Activated T-cell treated with anti-CD3 and anti-CD28 coated beads, Interleukin-2, amount 50 U/mL, for 24 hours (primary cell): ENCODE results near the gene RGS1.
A peak's percentile ranks its signal among the peaks of the same experiment; 100 is the strongest.

Source experiments
- DNase-seq: peaks from one replicate; pipeline ENCODE4 v3.0.0-alpha.2; 2020
- H3K27ac Mint-ChIP-seq: 2 replicates; pipeline ENCODE4 v1.8.0; 2020; ENCODE audit warnings: mild to moderate bottlenecking, mixed read lengths
- H3K27me3 Mint-ChIP-seq: 2 replicates; pipeline ENCODE4 v1.8.0; 2020; ENCODE audit warnings: mixed read lengths
- H3K36me3 Mint-ChIP-seq: 2 replicates; pipeline ENCODE4 v1.8.0; 2020; ENCODE audit warnings: low read depth, mixed read lengths
- H3K4me1 Mint-ChIP-seq: 2 replicates; pipeline ENCODE4 v1.8.0; 2020; ENCODE audit warnings: low read depth, mixed read lengths
- H3K4me3 Mint-ChIP-seq: 2 replicates; pipeline ENCODE4 v1.8.0; 2020; ENCODE audit warnings: mild to moderate bottlenecking, moderate library complexity, mixed read lengths
- H3K9me3 Mint-ChIP-seq: 2 replicates; pipeline ENCODE4 v1.8.0; 2020; ENCODE audit warnings: mixed read lengths

The RGS1 gene

GRCh38 chr1:192545896-192546521 is 29.6 kb upstream of the RGS1 start:
- H3K27me3 Mint-ChIP-seq, result no peaks in the 10 kb centered on the region
- peak overlapping the region; percentile 65 for H3K27ac Mint-ChIP-seq
- H3K4me3 Mint-ChIP-seq, result no peak overlapping the region

GRCh38 chr1:192546596-192547190 is 28.9 kb upstream of the RGS1 start:
- Mint-ChIP-seq H3K4me3 (no peak overlapping the region), H3K27ac (peak overlapping the region; percentile 82), H3K4me1 (peaks cover 58% of the 10 kb centered on the region), H3K27me3 (no peaks in the 10 kb centered on the region), H3K9me3 (no peaks in the 10 kb centered on the region), H3K36me3 (no peaks in the 10 kb centered on the region)
- DNase-seq, result no peak

More at GRCh38 chr1:192545896-192546521, 29.6 kb upstream of the RGS1 start:
- Mint-ChIP-seq H3K9me3 (no peaks in the 10 kb centered on the region), H3K4me1 (peaks cover 54% of the 10 kb centered on the region), H3K36me3 (no peaks in the 10 kb centered on the region)
- no peak for DNase-seq

- DNase-seq, result no peak
- Mint-ChIP-seq H3K4me3 (no peak overlapping the region), H3K27ac (no peak overlapping the region), H3K4me1 (peaks cover 63% of the 10 kb centered on the region), H3K27me3 (no peaks in the 10 kb centered on the region), H3K9me3 (no peaks in the 10 kb centered on the region), H3K36me3 (no peaks in the 10 kb centered on the region)
These were observed 28.1 kb upstream of the RGS1 start for GRCh38 chr1:192547501-192547900.

GRCh38 chr1:192549937-192550336 is 25.6 kb upstream of the RGS1 start:
- Mint-ChIP-seq H3K27ac (no peak overlapping the region), H3K4me3 (no peak overlapping the region), H3K9me3 (no peaks in the 10 kb centered on the region), H3K27me3 (no peaks in the 10 kb centered on the region), H3K4me1 (peaks cover 67% of the 10 kb centered on the region), H3K36me3 (no peaks in the 10 kb centered on the region)
- no peak for DNase-seq

- Mint-ChIP-seq H3K36me3 (no peaks in the 10 kb centered on the region), H3K27ac (peak overlapping the region; percentile 88), H3K4me1 (peaks cover 58% of the 10 kb centered on the region), H3K4me3 (peak overlapping the region; percentile 12), H3K27me3 (no peaks in the 10 kb centered on the region), H3K9me3 (no peaks in the 10 kb centered on the region)
- DNase-seq, result no peak
These were observed 24.5 kb upstream of the RGS1 start for GRCh38 chr1:192550922-192551534.

GRCh38 chr1:192552760-192553191 is 22.8 kb upstream of the RGS1 start:
- H3K27ac Mint-ChIP-seq, result no peak overlapping the region
- H3K4me1 Mint-ChIP-seq, result peaks cover 47% of the 10 kb centered on the region
- H3K36me3 Mint-ChIP-seq, result no peaks in the 10 kb centered on the region
- H3K9me3 Mint-ChIP-seq, result no peaks in the 10 kb centered on the region
- DNase-seq, result no peak
- H3K27me3 Mint-ChIP-seq, result no peaks in the 10 kb centered on the region
- H3K4me3 Mint-ChIP-seq, result no peak overlapping the region

- H3K36me3 Mint-ChIP-seq, result no peaks in the 10 kb centered on the region
- H3K4me3 Mint-ChIP-seq, result no peak overlapping the region
- H3K9me3 Mint-ChIP-seq, result no peaks in the 10 kb centered on the region
- no peak overlapping the region for H3K27ac Mint-ChIP-seq
- H3K4me1 Mint-ChIP-seq, result peaks cover 56% of the 10 kb centered on the region
- H3K27me3 Mint-ChIP-seq, result no peaks in the 10 kb centered on the region
- no peak for DNase-seq
These were observed 21.8 kb upstream of the RGS1 start for GRCh38 chr1:192553741-192554140.

- no peak overlapping the region for H3K27ac Mint-ChIP-seq
- H3K27me3 Mint-ChIP-seq, result no peaks in the 10 kb centered on the region
- no peaks in the 10 kb centered on the region for H3K9me3 Mint-ChIP-seq
- peaks cover 60% of the 10 kb centered on the region for H3K4me1 Mint-ChIP-seq
- DNase-seq, result no peak
- no peak overlapping the region for H3K4me3 Mint-ChIP-seq
- no peaks in the 10 kb centered on the region for H3K36me3 Mint-ChIP-seq
These were observed 20.7 kb upstream of the RGS1 start for GRCh38 chr1:192554904-192555303.

GRCh38 chr1:192555399-192555798 is 20.2 kb upstream of the RGS1 start:
- H3K27ac Mint-ChIP-seq, result no peak overlapping the region
- no peaks in the 10 kb centered on the region for H3K9me3 Mint-ChIP-seq
- H3K27me3 Mint-ChIP-seq, result no peaks in the 10 kb centered on the region
- DNase-seq, result no peak
- H3K4me1 Mint-ChIP-seq, result peaks cover 60% of the 10 kb centered on the region
- no peak overlapping the region for H3K4me3 Mint-ChIP-seq
- H3K36me3 Mint-ChIP-seq, result no peaks in the 10 kb centered on the region

- H3K36me3 Mint-ChIP-seq, result no peaks in the 10 kb centered on the region
- no peaks in the 10 kb centered on the region for H3K9me3 Mint-ChIP-seq
- no peak overlapping the region for H3K4me3 Mint-ChIP-seq
- peak overlapping the region; percentile 0 for H3K27ac Mint-ChIP-seq
- H3K4me1 Mint-ChIP-seq, result peaks cover 48% of the 10 kb centered on the region
- DNase-seq, result no peak
- H3K27me3 Mint-ChIP-seq, result no peaks in the 10 kb centered on the region
These were observed 17.6 kb upstream of the RGS1 start for GRCh38 chr1:192557841-192558595.

- Mint-ChIP-seq H3K27ac (peak overlapping the region; percentile 48), H3K4me3 (no peak overlapping the region), H3K9me3 (no peaks in the 10 kb centered on the region), H3K4me1 (peaks cover 44% of the 10 kb centered on the region), H3K27me3 (no peaks in the 10 kb centered on the region), H3K36me3 (no peaks in the 10 kb centered on the region)
- no peak for DNase-seq
These were observed 16.2 kb upstream of the RGS1 start for GRCh38 chr1:192559115-192560006.

- Mint-ChIP-seq H3K9me3 (no peaks in the 10 kb centered on the region), H3K27ac (no peak overlapping the region), H3K4me1 (peaks cover 52% of the 10 kb centered on the region), H3K4me3 (no peak overlapping the region), H3K27me3 (no peaks in the 10 kb centered on the region), H3K36me3 (no peaks in the 10 kb centered on the region)
- no peak for DNase-seq
These were observed 14.3 kb upstream of the RGS1 start for GRCh38 chr1:192561301-192561700.

GRCh38 chr1:192563129-192563528 is 12.4 kb upstream of the RGS1 start:
- Mint-ChIP-seq H3K4me3 (no peak overlapping the region), H3K36me3 (no peaks in the 10 kb centered on the region), H3K4me1 (peaks cover 65% of the 10 kb centered on the region), H3K27ac (no peak overlapping the region), H3K27me3 (no peaks in the 10 kb centered on the region), H3K9me3 (no peaks in the 10 kb centered on the region)
- no peak for DNase-seq

GRCh38 chr1:192564099-192564498 is 11.5 kb upstream of the RGS1 start:
- H3K36me3 Mint-ChIP-seq, result no peaks in the 10 kb centered on the region
- H3K4me3 Mint-ChIP-seq, result no peak overlapping the region
- no peaks in the 10 kb centered on the region for H3K27me3 Mint-ChIP-seq
- no peak overlapping the region for H3K27ac Mint-ChIP-seq
- peaks cover 59% of the 10 kb centered on the region for H3K4me1 Mint-ChIP-seq
- no peaks in the 10 kb centered on the region for H3K9me3 Mint-ChIP-seq
- no peak for DNase-seq
